ENCODE results near the gene PCK1.

The PCK1 gene

GRCh38 chr20:57540890-57541580, 19.9 kb upstream of the PCK1 start:
- TF ChIP-seq, protein P1, sequence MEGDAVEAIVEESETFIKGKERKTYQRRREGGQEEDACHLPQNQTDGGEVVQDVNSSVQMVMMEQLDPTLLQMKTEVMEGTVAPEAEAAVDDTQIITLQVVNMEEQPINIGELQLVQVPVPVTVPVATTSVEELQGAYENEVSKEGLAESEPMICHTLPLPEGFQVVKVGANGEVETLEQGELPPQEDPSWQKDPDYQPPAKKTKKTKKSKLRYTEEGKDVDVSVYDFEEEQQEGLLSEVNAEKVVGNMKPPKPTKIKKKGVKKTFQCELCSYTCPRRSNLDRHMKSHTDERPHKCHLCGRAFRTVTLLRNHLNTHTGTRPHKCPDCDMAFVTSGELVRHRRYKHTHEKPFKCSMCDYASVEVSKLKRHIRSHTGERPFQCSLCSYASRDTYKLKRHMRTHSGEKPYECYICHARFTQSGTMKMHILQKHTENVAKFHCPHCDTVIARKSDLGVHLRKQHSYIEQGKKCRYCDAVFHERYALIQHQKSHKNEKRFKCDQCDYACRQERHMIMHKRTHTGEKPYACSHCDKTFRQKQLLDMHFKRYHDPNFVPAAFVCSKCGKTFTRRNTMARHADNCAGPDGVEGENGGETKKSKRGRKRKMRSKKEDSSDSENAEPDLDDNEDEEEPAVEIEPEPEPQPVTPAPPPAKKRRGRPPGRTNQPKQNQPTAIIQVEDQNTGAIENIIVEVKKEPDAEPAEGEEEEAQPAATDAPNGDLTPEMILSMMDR (IDR thresholded peaks at IDR 0.05; ENCODE audit: insufficient read depth, low read length, missing control alignments) = no peak
- ChIA-PET CTCF (no interaction called here), POLR2A (no interaction called here)
- DNase-seq (ENCODE audit: low read depth, low spot score) = no peak
- H3K4me3 ChIP-seq (ENCODE audit: low read depth, low read length) = no peak overlapping the region

DNA sequence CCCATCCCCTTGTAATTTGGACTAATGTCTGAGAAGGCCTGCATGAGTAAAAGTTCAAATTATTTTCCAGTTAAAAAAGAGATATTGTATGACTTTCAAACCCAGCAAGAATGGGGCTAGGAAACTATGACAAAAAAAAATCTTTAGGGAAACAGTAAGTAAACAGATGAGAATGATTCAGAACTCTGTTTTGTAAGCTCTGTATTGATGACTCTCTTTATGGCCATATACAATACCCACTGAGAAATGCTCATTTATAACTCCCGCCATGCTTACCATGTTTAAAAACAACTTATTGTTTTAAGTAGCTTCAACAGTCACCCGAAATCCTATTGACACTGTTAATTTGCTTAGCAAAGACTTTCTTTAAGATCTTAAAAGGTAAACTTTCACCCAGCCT, 17.2 kb upstream of the PCK1 start:
- POLR2A ChIA-PET = no interaction called here

DNA sequence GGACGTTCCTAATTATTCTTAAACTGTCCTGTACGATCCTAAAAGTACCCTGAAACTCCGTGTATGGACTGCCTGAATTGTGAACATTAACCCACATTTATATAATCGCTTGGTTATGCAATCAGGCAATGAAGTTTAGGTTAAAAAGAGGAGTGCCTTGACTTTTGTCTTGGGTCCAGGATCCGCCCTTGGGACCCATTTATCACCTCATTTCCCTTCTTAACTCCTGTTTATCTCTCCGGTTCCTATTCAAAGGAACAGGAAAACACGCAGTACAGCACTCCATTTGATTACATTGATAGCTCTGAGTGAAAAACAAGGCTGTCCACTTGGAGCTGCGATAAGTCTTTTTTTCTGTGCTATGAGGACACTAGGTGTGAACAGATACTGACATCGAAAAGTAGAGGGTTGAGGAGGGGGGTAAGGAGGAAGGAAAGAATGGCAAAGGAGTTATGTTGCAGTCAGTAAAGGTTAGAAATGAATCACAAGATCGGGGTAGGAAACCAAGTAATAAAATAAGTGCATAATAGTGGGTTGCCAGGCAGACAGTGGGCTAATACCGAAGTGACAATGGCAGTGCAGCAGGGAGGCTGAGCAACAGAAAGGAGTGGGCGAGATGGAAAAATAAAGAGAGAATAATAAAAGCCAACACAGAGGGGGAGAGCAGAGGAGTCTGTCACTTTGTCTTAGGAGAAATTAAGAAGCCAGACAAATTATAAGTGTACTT, 15.9 kb upstream of the PCK1 start:
- H3K4me3 ChIP-seq (ENCODE audit: low read depth, low read length) = no peak overlapping the region
- no peak for DNase-seq (ENCODE audit: low read depth, low spot score)
- ChIA-PET CTCF (no interaction called here), POLR2A (no interaction called here)
- TF ChIP-seq, protein P1 (IDR thresholded peaks at IDR 0.05; ENCODE audit: insufficient read depth, low read length, missing control alignments) = no peak

More for the DNA sequence above, 17.2 kb upstream of the PCK1 start:
- no peak for DNase-seq (ENCODE audit: low read depth, low spot score)
- CTCF ChIA-PET = interaction anchor here (1.0 kb wide), 1 partner anchor 28 kb away, joined by 3 read pairs; no protein-coding TSS in a partner anchor
- TF ChIP-seq, protein P1 (IDR thresholded peaks at IDR 0.05; ENCODE audit: insufficient read depth, low read length, missing control alignments) = no peak
- no peak overlapping the region for H3K4me3 ChIP-seq (ENCODE audit: low read depth, low read length)

GRCh38 chr20:57545927-57546662, 14.8 kb upstream of the PCK1 start:
- TF ChIP-seq, protein P1 (IDR thresholded peaks at IDR 0.05; ENCODE audit: insufficient read depth, low read length, missing control alignments) = no peak
- POLR2A ChIA-PET = no interaction called here
- no peak for DNase-seq (ENCODE audit: low read depth, low spot score)
- CTCF ChIA-PET = no interaction called here
- H3K4me3 ChIP-seq (ENCODE audit: low read depth, low read length) = no peak overlapping the region

GRCh38 chr20:57546956-57547649, 13.8 kb upstream of the PCK1 start:
- no peak overlapping the region for H3K4me3 ChIP-seq (ENCODE audit: low read depth, low read length)
- TF ChIP-seq, protein P1 (IDR thresholded peaks at IDR 0.05; ENCODE audit: insufficient read depth, low read length, missing control alignments) = no peak
- CTCF ChIA-PET = no interaction called here
- DNase-seq (ENCODE audit: low read depth, low spot score) = no peak
- POLR2A ChIA-PET = no interaction called here

Measured in AG04449 (cell line).